AG09319 (cell line): ENCODE results near the gene CD276.

Source experiments
- DNase-seq: peaks from one replicate; pipeline ENCODE4 v3.0.0-alpha.2; 2010; ENCODE audit warnings: low read depth; ENCODE audit errors: extremely low read depth
- TF ChIP-seq, protein P1 (sequence below): IDR thresholded peaks from 2 replicates; pipeline ENCODE4 v1.5.1; 2011; ENCODE audit warnings: low read depth, mild to moderate bottlenecking, inconsistent platforms, low read length, moderate library complexity

Gene CD276

DNA sequence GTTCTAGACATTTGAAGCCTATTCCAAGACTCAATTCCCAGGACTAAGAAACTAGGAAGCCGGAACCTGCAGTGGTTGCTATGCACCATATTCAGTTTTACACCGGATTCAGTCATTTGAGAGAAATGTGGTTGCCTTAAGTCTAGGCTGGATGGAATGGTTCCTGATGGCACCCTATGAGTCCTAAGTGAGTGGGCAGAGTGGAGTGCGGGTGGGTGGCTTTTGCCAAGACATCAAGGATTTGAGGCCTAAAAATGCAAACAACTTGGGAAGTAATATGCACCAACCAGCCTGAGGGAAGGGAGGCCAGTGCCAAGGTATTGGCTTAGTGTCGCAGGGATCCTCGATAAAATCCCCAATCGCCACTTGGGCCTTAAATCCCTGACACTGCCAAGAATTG, 4.2 kb upstream of the CD276 start:
- TF ChIP-seq, protein P1, sequence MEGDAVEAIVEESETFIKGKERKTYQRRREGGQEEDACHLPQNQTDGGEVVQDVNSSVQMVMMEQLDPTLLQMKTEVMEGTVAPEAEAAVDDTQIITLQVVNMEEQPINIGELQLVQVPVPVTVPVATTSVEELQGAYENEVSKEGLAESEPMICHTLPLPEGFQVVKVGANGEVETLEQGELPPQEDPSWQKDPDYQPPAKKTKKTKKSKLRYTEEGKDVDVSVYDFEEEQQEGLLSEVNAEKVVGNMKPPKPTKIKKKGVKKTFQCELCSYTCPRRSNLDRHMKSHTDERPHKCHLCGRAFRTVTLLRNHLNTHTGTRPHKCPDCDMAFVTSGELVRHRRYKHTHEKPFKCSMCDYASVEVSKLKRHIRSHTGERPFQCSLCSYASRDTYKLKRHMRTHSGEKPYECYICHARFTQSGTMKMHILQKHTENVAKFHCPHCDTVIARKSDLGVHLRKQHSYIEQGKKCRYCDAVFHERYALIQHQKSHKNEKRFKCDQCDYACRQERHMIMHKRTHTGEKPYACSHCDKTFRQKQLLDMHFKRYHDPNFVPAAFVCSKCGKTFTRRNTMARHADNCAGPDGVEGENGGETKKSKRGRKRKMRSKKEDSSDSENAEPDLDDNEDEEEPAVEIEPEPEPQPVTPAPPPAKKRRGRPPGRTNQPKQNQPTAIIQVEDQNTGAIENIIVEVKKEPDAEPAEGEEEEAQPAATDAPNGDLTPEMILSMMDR = no peak

DNA sequence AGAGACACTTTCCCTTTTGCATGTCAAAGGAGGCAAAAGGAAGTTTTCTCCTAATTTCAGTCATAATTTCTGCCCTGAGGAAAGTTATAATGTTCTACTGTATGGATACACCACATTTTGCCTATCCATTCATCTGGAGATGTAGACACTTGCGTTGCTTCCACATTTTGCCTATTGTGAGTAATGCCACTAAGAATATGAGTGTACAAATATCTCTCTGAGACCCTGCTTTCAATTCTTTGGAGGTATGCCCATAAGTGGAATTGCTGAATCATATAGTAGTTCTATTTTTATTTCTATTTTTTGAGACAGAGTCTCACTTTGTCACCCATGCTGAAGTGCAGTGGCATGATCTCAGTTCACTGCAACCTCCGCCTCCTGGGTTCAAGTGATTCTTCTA, 3.6 kb upstream of the CD276 start:
- TF ChIP-seq, protein P1 = no peak
- DNase-seq = no peak

More for the DNA sequence above, 4.2 kb upstream of the CD276 start:
- DNase-seq = no peak

DNA sequence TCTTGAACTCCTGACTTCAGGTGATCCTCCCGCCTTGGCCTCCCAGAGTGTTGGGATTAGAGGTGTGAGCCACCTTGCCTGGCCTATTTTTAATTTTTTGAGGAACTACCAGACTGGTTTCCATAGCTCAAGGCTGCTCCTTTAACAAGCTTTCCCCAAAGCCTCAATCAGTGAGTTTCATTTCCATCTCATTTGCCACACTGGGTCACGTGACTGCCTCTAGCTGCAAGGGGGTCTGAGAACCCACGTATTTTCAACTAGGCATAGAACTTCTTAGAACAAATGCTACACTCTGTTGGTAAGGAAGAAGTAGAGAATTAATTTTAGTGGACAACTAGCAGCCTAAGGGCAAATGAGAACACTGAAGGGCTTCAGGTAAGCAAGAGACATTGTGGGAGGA, 3.1 kb upstream of the CD276 start:
- TF ChIP-seq, protein P1 = no peak
- DNase-seq = no peak

DNA sequence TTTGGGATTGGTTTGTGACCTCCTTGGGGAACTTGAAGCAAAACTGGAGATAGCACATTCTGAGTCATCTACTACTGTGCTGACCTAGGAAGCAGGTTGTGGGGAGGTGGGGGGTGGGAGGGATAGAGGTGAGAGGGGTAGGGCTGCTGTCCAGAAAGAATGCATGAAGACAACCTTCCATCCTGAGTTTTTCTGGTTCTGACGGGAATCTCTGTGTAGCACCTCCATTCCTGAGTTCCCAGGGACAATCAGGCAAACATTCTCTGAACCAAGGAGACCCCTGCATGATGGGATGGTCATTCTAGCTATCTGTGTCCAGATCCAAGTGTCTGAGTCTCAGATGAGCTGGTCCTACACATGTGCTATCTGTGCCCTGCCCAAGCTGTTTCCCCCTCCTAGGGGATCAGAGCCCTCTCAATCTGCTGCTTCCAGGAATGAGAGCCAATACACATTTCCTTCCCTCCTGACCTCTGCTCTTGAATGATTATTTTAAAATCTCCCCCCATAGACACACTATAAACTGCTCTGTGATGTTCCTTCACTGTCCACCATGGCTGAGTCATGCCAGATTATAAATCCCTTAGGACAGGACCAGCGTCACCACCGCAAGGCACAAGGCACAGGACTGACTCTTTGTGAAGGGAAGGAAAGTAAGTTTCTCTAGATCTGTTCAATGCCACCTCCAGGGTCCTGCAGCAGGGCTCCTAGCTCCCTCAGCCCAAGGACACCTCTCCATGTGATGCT, 2.2 kb upstream of the CD276 start:
- TF ChIP-seq, protein P1 = no peak
- no peak for DNase-seq

DNA sequence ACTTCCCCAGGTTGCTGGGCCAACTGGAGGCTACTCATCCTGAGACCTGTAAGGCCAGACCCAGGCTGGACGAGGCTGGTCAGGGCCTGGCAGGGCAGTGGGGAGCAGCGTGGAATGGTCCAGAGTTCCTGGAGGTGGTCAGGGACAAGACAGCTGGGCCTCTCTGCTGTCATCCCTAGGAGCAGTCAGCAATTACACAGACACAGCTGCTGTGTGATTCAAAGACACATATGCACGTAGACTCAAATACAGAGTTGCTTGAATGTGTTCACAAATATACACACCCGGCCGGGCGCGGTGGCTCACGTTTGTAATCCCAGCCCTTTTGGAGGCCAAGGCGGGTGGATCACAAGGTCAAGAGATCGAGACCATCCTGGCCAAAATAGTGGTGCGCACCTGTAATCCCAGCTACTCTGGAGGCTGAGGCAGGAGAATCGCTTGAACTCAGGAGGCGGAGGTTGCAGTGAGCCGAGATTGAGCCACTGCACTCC, 1.5 kb upstream of the CD276 start:
- no peak for DNase-seq
- TF ChIP-seq, protein P1 = no peak

DNA sequence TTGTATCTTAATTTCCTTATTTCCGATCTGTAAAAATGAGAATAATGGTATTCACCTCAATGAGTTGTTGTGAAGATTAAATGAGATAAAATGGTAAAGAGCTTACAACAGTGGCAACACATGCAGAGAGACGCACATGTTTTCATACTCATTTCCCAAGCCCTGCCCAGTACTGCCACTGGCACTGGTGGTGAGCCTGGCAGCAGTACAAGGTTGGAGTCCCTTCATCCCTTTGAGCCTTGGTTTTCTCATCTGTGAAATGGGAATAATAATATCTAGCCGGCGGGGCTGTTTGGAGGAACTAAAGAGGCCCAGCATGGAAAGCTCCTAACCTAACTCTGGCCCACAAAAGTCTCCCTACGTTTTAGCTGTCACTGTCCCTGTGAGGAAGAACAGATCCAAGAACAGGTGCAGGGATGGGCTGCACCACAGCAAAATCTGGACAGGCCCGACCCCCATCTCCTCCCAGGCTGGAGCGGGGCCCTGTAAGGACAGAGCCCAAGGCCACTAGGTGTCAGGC, 866 bp upstream of the CD276 start:
- DNase-seq = no peak
- TF ChIP-seq, protein P1 = peak; percentile 17; the same call in 1 of the 2 replicates
